Ramos (cell line): Measurements from ENCODE around the gene PROK1.

Experiments
- in situ Hi-C: fragments of 300-500 bp; cut with MboI; formaldehyde crosslinking; loops from one replicate; pipeline ENCODE4 v1.14.3; 2022; ENCODE audit warnings: low sequenced_read_pairs; ENCODE audit not compliant: unreplicated experiment

PROK1 gene

GRCh38 chr1:110463725-110464124, 12.8 kb downstream of the PROK1 start:
- in situ Hi-C loops = no loop called here

DNA sequence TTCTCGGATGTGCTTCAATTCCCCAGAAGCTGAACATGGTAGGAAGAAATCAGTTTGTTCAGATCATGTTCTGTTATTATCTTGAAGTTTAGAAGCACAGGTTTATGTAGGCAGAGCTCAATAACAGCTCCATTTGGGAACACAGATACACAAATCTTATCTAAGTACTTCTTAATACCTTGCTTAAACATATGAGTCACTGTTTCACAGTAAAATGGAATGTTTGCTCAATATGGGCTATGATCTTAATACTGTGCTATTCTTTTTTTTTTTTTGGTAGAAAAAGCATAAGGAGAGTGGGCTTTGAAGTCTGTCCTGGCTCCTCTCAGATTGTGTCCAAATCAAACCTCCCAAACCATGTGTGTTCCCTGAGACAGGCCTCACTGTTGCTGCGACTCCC, 13.4 kb downstream of the PROK1 start:
- in situ Hi-C loops = no loop called here

DNA sequence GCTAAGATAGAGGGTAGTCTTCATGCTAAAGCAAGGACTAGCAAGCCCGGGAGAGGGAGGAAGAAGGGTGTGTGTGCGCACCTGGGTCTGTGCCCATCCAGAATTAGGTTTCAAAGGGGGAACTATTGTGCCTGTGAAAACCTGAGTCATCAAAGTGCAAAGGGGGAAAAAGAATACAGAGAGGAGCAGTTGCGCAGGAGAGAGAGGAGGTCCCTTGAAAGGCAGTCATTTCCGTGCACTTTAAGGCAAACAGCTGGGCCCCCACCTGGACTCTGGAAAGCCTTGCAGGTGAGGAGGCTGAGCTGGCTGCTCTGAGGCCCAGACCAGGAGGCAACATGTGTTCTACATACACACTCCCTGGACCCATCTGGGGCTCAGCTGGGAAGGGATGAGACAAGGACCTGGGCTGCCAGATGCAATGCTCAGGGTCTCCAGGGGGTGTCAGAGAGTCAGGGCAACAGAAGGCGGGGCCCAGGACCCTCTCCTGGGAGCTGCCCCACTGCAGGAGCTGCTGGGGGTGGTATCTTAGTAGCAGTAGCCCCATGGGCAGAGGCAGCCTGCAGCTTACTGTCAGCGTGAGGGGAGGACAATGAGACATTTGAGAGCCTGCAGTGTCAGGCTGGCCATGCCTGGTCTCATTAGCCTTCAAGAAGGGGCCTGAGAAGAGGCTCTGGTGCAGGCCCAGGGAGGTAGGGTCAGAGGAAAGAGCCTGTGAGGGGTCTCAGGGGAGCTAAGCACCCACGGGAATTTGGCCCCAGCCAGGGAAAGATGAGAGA, 14.3 kb downstream of the PROK1 start:
- in situ Hi-C loops = no loop called here

- in situ Hi-C loops = no loop called here
These were observed 14.9 kb downstream of the PROK1 start for GRCh38 chr1:110465814-110466380.

GRCh38 chr1:110466646-110467280, 15.8 kb downstream of the PROK1 start:
- in situ Hi-C loops = no loop called here

GRCh38 chr1:110471131-110471530, 20.2 kb downstream of the PROK1 start:
- in situ Hi-C loops = no loop called here

DNA sequence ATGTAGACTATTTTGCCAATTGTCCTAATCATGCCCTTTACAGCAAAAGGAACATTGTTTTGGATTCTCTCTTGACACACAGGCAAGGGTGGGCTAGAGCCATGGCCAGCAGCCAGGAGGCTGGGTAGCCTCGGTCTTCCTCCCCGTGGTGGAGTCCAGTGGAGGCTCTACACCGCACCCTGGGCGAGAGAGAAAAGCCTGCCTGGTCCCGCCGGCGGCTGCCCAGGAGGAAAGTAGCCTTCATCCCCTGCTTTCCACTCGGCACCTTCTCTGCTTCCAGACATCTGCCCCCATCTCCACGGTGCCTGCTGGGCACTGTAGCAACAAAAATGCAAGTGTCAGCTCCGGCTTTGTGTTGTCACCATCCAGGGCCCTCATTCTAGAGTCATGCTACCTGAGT, 21.6 kb downstream of the PROK1 start:
- in situ Hi-C loops = no loop called here

GRCh38 chr1:110474444-110474843, 23.5 kb downstream of the PROK1 start:
- in situ Hi-C loops = no loop called here

- in situ Hi-C loops = no loop called here
These were observed 24.5 kb downstream of the PROK1 start for GRCh38 chr1:110475362-110476027.

DNA sequence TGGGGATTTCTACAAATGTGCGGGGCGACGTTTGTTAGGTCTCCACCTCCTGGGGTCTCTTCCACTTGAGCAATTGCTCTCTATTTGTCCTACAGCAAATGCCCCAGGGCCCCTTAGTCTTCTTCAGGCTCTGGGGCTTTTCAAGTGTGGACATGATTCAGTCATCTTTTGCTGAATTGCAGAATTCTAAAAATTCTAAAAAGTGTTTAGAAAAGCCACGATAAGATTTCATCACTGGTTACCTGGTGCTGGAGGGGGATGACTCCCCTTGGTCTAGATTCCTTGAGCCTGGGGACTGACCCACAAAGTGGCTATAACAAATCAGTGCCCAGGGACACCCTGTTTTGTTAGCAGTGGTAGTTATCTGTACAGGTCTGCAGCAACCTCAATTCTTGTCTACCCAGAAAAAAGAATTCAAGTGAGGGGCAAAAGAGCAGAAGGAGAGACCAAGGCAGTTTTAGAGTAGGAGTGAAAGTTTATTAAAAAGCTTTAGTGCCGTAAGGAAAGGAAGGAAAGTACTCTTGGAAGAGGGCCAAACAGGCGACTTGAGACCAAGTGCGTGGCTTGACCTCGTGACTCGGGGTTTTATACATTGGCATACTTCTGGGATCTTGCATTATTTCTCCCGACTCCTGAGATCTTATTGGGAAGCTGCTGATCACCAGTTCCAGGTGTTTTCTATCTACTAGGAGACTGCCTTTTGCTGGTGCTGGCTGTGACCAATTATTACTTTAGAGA, 25.2 kb downstream of the PROK1 start:
- in situ Hi-C loops = no loop called here

GRCh38 chr1:110477041-110477440, 26.1 kb downstream of the PROK1 start:
- in situ Hi-C loops = no loop called here

DNA sequence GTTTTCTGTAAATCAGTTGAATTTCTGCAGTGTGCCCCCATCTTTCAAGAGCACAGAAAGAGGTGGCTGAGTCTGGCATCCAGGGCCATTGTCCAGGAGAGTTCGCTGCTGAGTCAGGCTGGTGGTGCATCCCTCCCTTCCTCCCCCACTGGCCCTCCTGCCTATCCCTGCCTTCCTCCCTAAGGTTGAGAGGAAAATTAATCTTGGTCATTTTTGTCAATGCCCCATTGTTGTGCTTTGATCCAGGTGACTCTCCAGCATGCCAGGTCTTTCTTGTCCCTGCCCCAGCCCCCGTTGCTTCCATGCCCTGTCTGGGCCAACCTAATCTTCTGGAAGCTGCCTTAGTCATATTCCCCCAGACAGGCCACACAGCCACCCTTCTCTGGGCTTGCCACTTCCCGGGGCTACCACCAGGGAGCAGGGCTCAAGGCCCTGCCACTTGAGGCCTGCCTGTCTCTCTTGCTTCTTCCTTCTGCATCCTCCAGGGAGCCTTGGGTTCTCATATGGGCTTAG, 26.6 kb downstream of the PROK1 start:
- in situ Hi-C loops = no loop called here

GRCh38 chr1:110477967-110478640, 27.2 kb downstream of the PROK1 start:
- in situ Hi-C loops = no loop called here

DNA sequence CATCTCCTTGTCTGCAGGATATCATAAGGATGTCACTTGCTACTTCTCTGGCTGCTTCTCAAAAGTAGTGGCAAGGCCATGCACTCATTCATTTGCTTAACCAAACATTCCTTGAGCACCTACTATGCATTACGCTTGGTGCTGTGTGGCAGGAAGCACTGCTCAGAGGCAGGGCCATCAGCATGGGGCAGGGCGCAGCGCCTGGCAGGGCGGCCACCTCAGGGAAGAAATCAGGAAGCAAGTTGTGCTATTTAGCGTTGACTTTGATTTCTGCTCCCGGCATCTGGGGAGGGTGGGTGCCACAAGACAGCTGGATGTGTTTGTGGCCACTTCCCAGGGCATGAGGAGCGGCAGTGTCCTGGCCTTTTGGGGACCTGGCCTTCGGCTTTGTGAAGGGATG, 27.9 kb downstream of the PROK1 start:
- in situ Hi-C loops = no loop called here

GRCh38 chr1:110480356-110481096, 29.6 kb downstream of the PROK1 start:
- in situ Hi-C loops = no loop called here

DNA sequence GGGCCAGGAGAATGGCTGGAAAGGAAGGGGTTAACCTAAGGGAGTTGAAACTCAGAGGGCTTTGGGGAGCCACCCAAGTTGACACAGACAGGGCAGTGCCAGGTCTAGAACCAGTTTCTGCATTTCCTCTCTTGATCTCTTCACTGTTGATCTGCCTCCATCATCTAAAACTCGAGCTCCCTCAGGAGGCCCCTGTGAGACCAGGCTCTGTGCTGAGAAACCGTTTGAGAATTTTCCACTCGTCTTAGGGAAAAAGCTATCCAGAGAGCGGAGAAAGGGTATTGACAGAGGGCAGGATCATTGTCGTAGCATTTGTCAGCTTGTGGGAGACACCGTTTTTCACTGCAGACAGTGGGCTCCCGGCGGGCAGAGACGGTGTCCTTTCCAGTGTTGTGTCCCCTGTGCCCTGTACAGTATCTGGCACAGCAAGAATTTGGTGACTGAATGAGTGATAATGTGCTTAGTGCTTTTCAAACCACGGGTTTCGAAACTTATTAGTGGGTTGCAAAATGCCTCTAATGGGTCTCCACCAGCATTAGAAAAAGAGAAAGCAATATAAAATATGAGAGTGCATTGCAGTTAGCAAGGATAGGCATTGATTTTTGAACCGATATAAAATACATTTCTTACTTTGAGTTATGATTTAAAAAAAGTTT, 31.1 kb downstream of the PROK1 start:
- in situ Hi-C loops = no loop called here

DNA sequence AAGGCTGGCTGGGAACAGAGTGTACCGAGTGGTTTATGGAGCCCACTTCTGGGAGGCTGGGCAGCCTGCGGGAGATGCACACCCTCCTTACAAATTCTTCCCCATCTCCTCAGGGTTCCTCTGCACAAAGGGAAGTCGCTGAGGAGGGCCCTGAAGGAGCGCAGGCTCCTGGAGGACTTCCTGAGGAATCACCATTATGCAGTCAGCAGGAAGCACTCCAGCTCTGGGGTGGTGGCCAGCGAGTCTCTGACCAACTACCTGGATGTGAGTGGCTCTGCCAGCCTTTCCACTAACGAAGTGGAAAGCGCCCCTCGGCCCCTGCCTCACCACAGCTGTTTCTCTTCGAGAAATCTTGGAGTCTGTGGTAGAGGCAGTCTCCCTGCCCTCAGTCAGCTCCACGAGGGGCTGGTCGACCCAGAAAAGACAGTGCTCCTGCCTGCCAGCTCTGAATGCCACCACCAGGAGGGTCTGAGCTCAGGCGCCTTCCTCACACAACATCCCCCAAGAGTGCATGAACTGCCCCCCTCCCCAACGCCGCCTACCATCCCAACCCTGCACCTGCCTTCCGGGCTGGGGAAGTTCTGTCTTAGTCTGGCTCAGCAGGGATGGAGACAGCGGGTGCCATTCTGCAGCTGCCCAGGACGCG, 31.8 kb downstream of the PROK1 start:
- in situ Hi-C loops = no loop called here

GRCh38 chr1:110483308-110483685, 32.3 kb downstream of the PROK1 start:
- in situ Hi-C loops = no loop called here
